ENCODE results near the gene LHPP.

GRCh38 chr10:124602121-124602561, 140.5 kb downstream of the LHPP start:
- TF ChIP-seq CTCF (IDR thresholded peaks at IDR 0.05) (no peak), POLR2A (IDR thresholded peaks at IDR 0.05) (no peak)

Data from heart left ventricle (tissue), 13 donors.